Tibial artery (tissue), 4 donors: ENCODE data around the gene ADAMTS7.
A peak's percentile ranks its signal among the peaks of the same experiment; 100 is the strongest.
"Not testable (repeated sequence)": the region's sequence is repeated elsewhere in the genome, so short reads cannot be mapped to it uniquely, and the experiment has no call there.

Experiments
- DNase-seq, 2 donors: peaks; one replicate each; pipeline ENCODE4 v3.0.0-alpha.2; 2019
- H3K27ac ChIP-seq, 2 donors: fragments of 200-600 bp; sonication (generic) in 1 of 2; 1 replicate in 1 of 2; 2 replicates in 1 of 2; pipeline ENCODE4 v1.5.1; 2018 to 2019; ENCODE audit warnings: mild to moderate bottlenecking in 1 of 2
- H3K27me3 ChIP-seq, 2 donors: fragments of 200-600 bp; sonication (generic) in 1 of 2; one replicate each; pipeline versions ENCODE4 v1.5.1 to v1.6.0; 2016 to 2019
- H3K36me3 ChIP-seq, 3 donors: fragments of 200-600 bp; sonication (generic) in 2 of 3; one replicate each; pipeline ENCODE4 v1.5.1; 2016 to 2019; ENCODE audit warnings: mild to moderate bottlenecking in 2 of 3
- H3K4me1 ChIP-seq, 4 donors: fragments of 200-600 bp; sonication (generic) in 2 of 4; 1 replicate in 3 of 4; 2 replicates in 1 of 4; pipeline ENCODE4 v1.5.1; 2016 to 2019
- H3K4me3 ChIP-seq, 2 donors: fragments of 200-600 bp; sonication (generic) in 1 of 2; 1 replicate in 1 of 2; 2 replicates in 1 of 2; pipeline ENCODE4 v1.5.1; 2018 to 2019; ENCODE audit warnings: mild to moderate bottlenecking in 2 of 2
- H3K9me3 ChIP-seq, 3 donors: fragments of 200-600 bp; sonication (generic) in 1 of 3; one replicate each; pipeline ENCODE4 v1.5.1; 2016 to 2019
- CTCF ChIP-seq, 2 experiments: fragments of 200-600 bp in 1 of 2; fragments of 450-650 bp in 1 of 2; IDR thresholded peaks; one replicate each; pipeline ENCODE4 v1.5.1; 2017 to 2019; ENCODE audit warnings: antibody characterized with exemption in 2 of 2, mild to moderate bottlenecking in 1 of 2, moderate library complexity in 1 of 2
- intact Hi-C: fragments of 100-400 bp; cut with DNase I; formaldehyde crosslinking; loops from one replicate; pipeline ENCODE4 v1.15.0; 2023; ENCODE audit warnings: low total_unique reads

ADAMTS7 gene

GRCh38 chr15:78740904-78741274 is 70.4 kb downstream of the ADAMTS7 start:
- H3K27me3 ChIP-seq: peaks cover 0 to 15% of the 10 kb centered on the region in 2 donors
- H3K9me3 ChIP-seq: no peaks in the 10 kb centered on the region
- no peak for TF ChIP-seq CTCF (IDR thresholded peaks at IDR 0.05)
- no peaks in the 10 kb centered on the region for H3K4me1 ChIP-seq
- H3K4me3 ChIP-seq: no peak overlapping the region
- no peak overlapping the region for H3K27ac ChIP-seq
- DNase-seq: no peak
- intact Hi-C loops: no loop called here
- H3K36me3 ChIP-seq: no peaks in the 10 kb centered on the region

- intact Hi-C loops: no loop called here
Observed at GRCh38 chr15:78739996-78740903, 71.0 kb downstream of the ADAMTS7 start.

GRCh38 chr15:78739206-78739605 is 72.1 kb downstream of the ADAMTS7 start:
- H3K4me3 ChIP-seq: no peak overlapping the region
- peaks cover 0 to 15% of the 10 kb centered on the region in 2 donors for H3K27me3 ChIP-seq
- H3K4me1 ChIP-seq: no peaks in the 10 kb centered on the region
- no peaks in the 10 kb centered on the region for H3K36me3 ChIP-seq
- H3K9me3 ChIP-seq: no peaks in the 10 kb centered on the region
- TF ChIP-seq CTCF (IDR thresholded peaks at IDR 0.05): no peak
- no peak overlapping the region for H3K27ac ChIP-seq
- DNase-seq: no peak
- intact Hi-C loops: no loop called here

More at GRCh38 chr15:78739996-78740903, 71.0 kb downstream of the ADAMTS7 start:
- no peaks in the 10 kb centered on the region for H3K4me1 ChIP-seq
- H3K27me3 ChIP-seq: peaks cover 0 to 15% of the 10 kb centered on the region in 2 donors
- no peak for DNase-seq
- no peaks in the 10 kb centered on the region for H3K9me3 ChIP-seq
- TF ChIP-seq CTCF (IDR thresholded peaks at IDR 0.05): no peak
- H3K27ac ChIP-seq: no peak overlapping the region
- H3K4me3 ChIP-seq: no peak overlapping the region
- H3K36me3 ChIP-seq: no peaks in the 10 kb centered on the region

GRCh38 chr15:78737931-78738558 is 73.2 kb downstream of the ADAMTS7 start:
- intact Hi-C loops, H3K9me3 ChIP-seq, H3K27ac ChIP-seq, H3K4me1 ChIP-seq, H3K4me3 ChIP-seq, DNase-seq, H3K36me3 ChIP-seq: not testable (repeated sequence)
- peaks cover 0 to 15% of the 10 kb centered on the region in 2 donors for H3K27me3 ChIP-seq
- peak in 1 of 2 experiments; percentile 19 for TF ChIP-seq CTCF (IDR thresholded peaks at IDR 0.05)

GRCh38 chr15:78737187-78737820 is 74.0 kb downstream of the ADAMTS7 start:
- intact Hi-C loops: no loop called here

GRCh38 chr15:78736286-78736685 is 75.0 kb downstream of the ADAMTS7 start:
- DNase-seq, H3K4me1 ChIP-seq, H3K36me3 ChIP-seq, intact Hi-C loops, H3K27ac ChIP-seq, H3K4me3 ChIP-seq, H3K9me3 ChIP-seq: not testable (repeated sequence)
- H3K27me3 ChIP-seq: peaks cover 0 to 15% of the 10 kb centered on the region in 2 donors

More at GRCh38 chr15:78737187-78737820, 74.0 kb downstream of the ADAMTS7 start:
- no peak overlapping the region for H3K4me3 ChIP-seq
- H3K27me3 ChIP-seq: peaks cover 0 to 15% of the 10 kb centered on the region in 2 donors
- no peaks in the 10 kb centered on the region for H3K36me3 ChIP-seq
- H3K9me3 ChIP-seq: no peaks in the 10 kb centered on the region
- no peaks in the 10 kb centered on the region for H3K4me1 ChIP-seq
- TF ChIP-seq CTCF (IDR thresholded peaks at IDR 0.05): no peak
- no peak overlapping the region for H3K27ac ChIP-seq
- no peak for DNase-seq
